GM12878 (cell line): ENCODE data around the gene ACACB. TPM values are rescaled to one million over a fixed set of nuclear protein-coding genes. Genes with fewer than 3 reads are reported as not detected.

Source experiments
- ATAC-seq: fragments of 200-7000 bp; cut with Tn5 transposase; 3 replicates; pipeline ENCODE4 v1.9.1; 2020; ENCODE audit warnings: mild to moderate bottlenecking, moderate library complexity
- BruUV-seq: library from RNA; stranded (reverse); fragments of 400-500 nt; replicated peaks from 2 replicates; lab custom pipeline; 2021; lab: Mats Ljungman, UMichigan
- CTCF ChIA-PET: fragments of 300-600 bp; sonication (Branson Sonifier 250); formaldehyde crosslinking; extraction: SDS; loops from one replicate; lab custom pipeline; 2021; ENCODE audit warnings: inconsistent platforms; lab: Yijun Ruan, JAX
- POLR2A ChIA-PET: fragments of 350-600 bp; formaldehyde crosslinking; extraction: SDS; loops from one replicate; lab custom pipeline; 2021; ENCODE audit warnings: inconsistent platforms; lab: Charles Lee
- RAD21 ChIA-PET: fragments of 300-600 bp; sonication (Branson Sonifier 250); formaldehyde crosslinking; loops from one replicate; lab custom pipeline; 2023; ENCODE audit warnings: antibody characterized with exemption; ENCODE audit not compliant: unreplicated experiment; lab: Charles Lee
- SMC1A ChIA-PET: fragments of 300-600 bp; sonication (Branson Sonifier 250); formaldehyde crosslinking; loops from one replicate; lab custom pipeline; 2023; ENCODE audit not compliant: unreplicated experiment, uncharacterized antibody; lab: Charles Lee
- DNase-seq: peaks from one replicate; pipeline ENCODE4 v3.0.0-alpha.2; 2011; ENCODE audit warnings: low read depth, low spot score
- FAIRE-seq: peaks from 3 replicates; lab custom pipeline; 2011; peaks lifted over from hg19 to GRCh38; lab: Jason Lieb, UNC
- H2AFZ ChIP-seq: 2 replicates; pipeline ENCODE4 v1.6.0; 2011; ENCODE audit warnings: low read depth, low read length, control low read depth; ENCODE audit not compliant: control insufficient read depth
- H3K27ac ChIP-seq: 2 replicates; pipeline ENCODE4 v1.5.1; 2011; ENCODE audit warnings: control low read depth; ENCODE audit not compliant: control insufficient read depth, insufficient read depth
- H3K27me3 ChIP-seq, 2 experiments: replicated peaks in 1 of 2; 2 replicates each; pipeline versions ENCODE4 v1.6.0 to v1.6.1; 2011; ENCODE audit warnings: low read length in 1 of 2; ENCODE audit not compliant: control insufficient read depth in 2 of 2, insufficient read depth in 2 of 2
- H3K36me3 ChIP-seq, 2 experiments: 2 replicates each; pipeline ENCODE4 v1.5.1; 2011; ENCODE audit warnings: low read length in 1 of 2; ENCODE audit not compliant: control insufficient read depth in 2 of 2, insufficient read depth in 2 of 2
- H3K4me1 ChIP-seq: 2 replicates; pipeline ENCODE4 v1.6.1; 2011; ENCODE audit warnings: mild to moderate bottlenecking, low read length, moderate library complexity, mixed read lengths; ENCODE audit not compliant: control insufficient read depth, insufficient read depth
- H3K4me2 ChIP-seq: 2 replicates; pipeline ENCODE4 v1.6.0; 2011; ENCODE audit warnings: control low read depth; ENCODE audit not compliant: control insufficient read depth, insufficient read depth
- H3K4me3 ChIP-seq: fragments of 200-600 bp; sonication (generic); 2 replicates; pipeline ENCODE4 v1.5.1; 2016
- H3K79me2 ChIP-seq: 2 replicates; pipeline ENCODE4 v1.6.0; 2011; ENCODE audit warnings: low read length; ENCODE audit not compliant: control insufficient read depth, insufficient read depth
- H3K9ac ChIP-seq: 2 replicates; pipeline ENCODE4 v1.8.0; 2011; ENCODE audit warnings: low read length, control low read depth, mixed read lengths; ENCODE audit not compliant: control insufficient read depth, insufficient read depth
- H3K9me3 ChIP-seq: replicated peaks from 3 replicates; pipeline ENCODE4 v1.5.1; 2011; ENCODE audit warnings: mild to moderate bottlenecking, low read length; ENCODE audit not compliant: control insufficient read depth, insufficient read depth
- H4K20me1 ChIP-seq: 2 replicates; pipeline ENCODE4 v1.6.0; 2011; ENCODE audit not compliant: control insufficient read depth, insufficient read depth
- IRF5 ChIP-seq: fragments of 450-650 bp; IDR thresholded peaks from 2 replicates; pipeline ENCODE4 v1.6.1; 2017; ENCODE audit warnings: borderline replicate concordance
- ZBTB40 ChIP-seq: fragments of 450-650 bp; IDR thresholded peaks from 2 replicates; pipeline ENCODE4 v1.6.1; 2016; ENCODE audit warnings: mild to moderate bottlenecking, moderate library complexity, borderline replicate concordance
- WGBS: methylation state at CpG from one replicate; pipeline ENCODE4 v1.1.6; 2016; ENCODE audit warnings: low lambda C conversion rate; ENCODE audit not compliant: insufficient replicate concordance, insufficient coverage; ENCODE audit errors: missing lambda C conversion rate; 5-methylcytosine and 5-hydroxymethylcytosine counted together
- in situ Hi-C: fragments of 300-500 bp; cut with MboI; formaldehyde crosslinking; loops from 9 replicates; pipeline ENCODE4 v1.14.3; 2018; ENCODE audit warnings: mixed read lengths
- intact Hi-C: fragments of 100-400 bp; cut with micrococcal nuclease; formaldehyde crosslinking; loops from one replicate; pipeline ENCODE4 v1.14.2; 2022; ENCODE audit not compliant: unreplicated experiment
- polyA plus RNA-seq, 11 experiments: library from polyadenylated mRNA; depleted of rRNA in 4 of 11; unstranded in 6 of 11; stranded (reverse) in 5 of 11; fragments of >200 nt; fragmentation: Nextera tagmentation in 4 of 11; fragmentation: Illumina TruSeq in 1 of 11; extraction: Ambion mirVana in 4 of 11; extraction: Trizol in 1 of 11; gene quantifications; 1 replicate in 1 of 11; 2 replicates in 10 of 11; pipeline versions ENCODE4 v1.2.1 to v1.2.3, GENCODE V29; 2011 to 2016; ENCODE audit warnings: inconsistent platforms in 2 of 11, missing spikeins in 2 of 11, low read depth in 1 of 11
- total RNA-seq, 4 experiments: library from RNA; depleted of rRNA in 3 of 4; stranded (reverse); fragments of >200 nt in 3 of 4; fragmentation: Illumina TruSeq in 1 of 4; extraction: Trizol in 1 of 4; gene quantifications; 2 replicates each; pipeline versions ENCODE4 v1.2.1 to v1.2.3, GENCODE V29; 2013 to 2021

The ACACB gene
- total and polyA plus RNA-seq, 10 of the 15 experiments (the other 5 are each of a cell fraction or from before 2014, with no cell fraction given): 0.05 to 1.9 (median 0.38) TPM; not detected in 2

DNA sequence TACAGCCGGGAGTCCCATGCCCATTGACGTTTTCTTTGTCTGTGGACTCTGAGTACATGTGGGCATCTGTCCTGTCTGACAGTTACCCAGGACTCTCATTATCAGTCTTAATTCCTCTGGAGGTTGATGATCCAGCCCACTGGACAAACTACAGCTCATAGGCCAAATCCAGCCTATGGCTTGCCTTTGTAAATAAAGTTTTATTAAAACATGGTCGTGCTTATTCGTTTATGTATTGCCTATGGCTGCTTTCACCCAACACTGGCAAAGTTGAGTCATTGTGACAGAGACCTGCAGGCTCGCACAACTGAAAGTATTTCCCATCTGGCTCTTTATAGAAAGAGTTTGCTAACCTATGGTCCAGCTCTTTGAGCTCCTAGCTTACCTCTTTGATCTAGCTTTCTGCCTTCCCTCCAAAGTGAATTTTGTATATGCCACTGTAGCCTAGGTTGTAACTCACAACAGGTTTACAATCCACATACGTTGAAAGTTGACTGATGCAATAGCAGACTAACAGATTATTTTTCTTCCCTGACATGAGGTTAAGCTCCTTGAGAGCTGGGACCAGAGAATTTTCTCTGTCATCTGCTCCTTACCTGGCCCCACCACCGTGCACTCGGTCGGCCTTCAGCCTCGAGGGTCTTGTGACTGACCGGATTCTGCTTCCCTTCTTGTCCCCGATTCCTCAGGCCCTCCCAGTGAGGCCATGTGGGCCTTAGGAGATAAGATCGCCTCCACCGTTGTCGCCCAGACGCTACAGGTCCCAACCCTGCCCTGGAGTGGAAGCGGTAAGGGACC, 57.3 kb downstream of the ACACB start:
- no peak for ATAC-seq
- SMC1A ChIA-PET: no interaction called here
- no peaks in the 10 kb centered on the region for H3K27me3 ChIP-seq
- H4K20me1 ChIP-seq: no peaks in the 10 kb centered on the region
- FAIRE-seq: no peak
- no peak overlapping the region for H3K4me3 ChIP-seq
- DNase-seq: no peak
- in situ Hi-C loops: no loop called here
- 76% methylated on average over 17 of the region's 17 CpGs for WGBS
- H3K4me2 ChIP-seq: no peak overlapping the region
- no peak overlapping the region for H2AFZ ChIP-seq
- intact Hi-C loops: no loop called here
- no TSS peak for BruUV-seq
- H3K27ac ChIP-seq: no peak overlapping the region
- POLR2A ChIA-PET: interaction anchor here (0.6 kb wide), 1 partner anchor 14 kb away, joined by 3 read pairs; no protein-coding TSS in a partner anchor
- H3K36me3 ChIP-seq: no peaks in the 10 kb centered on the region
- H3K4me1 ChIP-seq: no peaks in the 10 kb centered on the region
- RAD21 ChIA-PET: no interaction called here
- H3K79me2 ChIP-seq: no peaks in the 10 kb centered on the region
- CTCF ChIA-PET: no interaction called here
- H3K9me3 ChIP-seq: no peaks in the 10 kb centered on the region
- no peak overlapping the region for H3K9ac ChIP-seq
- TF ChIP-seq IRF5: no peak
- peak; percentile 51; the same call in 1 of the 2 replicates for TF ChIP-seq ZBTB40
